NCI-H345 treated with DMSO at 0.1 percent for 48 hours (cell line): ENCODE measurements around the gene CBLN4.

Experiments used
- DNase-seq: peaks from one replicate; lab custom pipeline; 2025; ENCODE audit not compliant: unreplicated experiment; lab: John Stamatoyannopoulos, UW

Gene CBLN4

DNA sequence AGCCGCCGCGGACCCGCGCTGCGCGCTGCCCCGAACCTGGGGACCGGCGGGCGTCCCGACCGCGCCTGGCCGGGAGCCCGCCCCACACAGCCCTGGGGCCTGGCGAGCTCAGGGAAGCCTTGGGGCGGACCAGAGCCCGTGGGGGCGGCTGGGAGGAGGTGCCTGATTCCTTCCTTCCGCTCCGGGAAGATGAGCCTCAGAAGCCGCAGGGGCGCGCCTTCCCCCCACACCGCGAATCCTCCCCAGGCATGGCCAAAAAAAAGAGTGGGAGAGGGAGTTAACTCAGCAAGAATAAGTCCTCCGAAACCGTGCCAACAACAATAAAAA, at the start of gene CBLN4:
Gene CBLN4 (minus strand): TSS at position 131 of the 327 bp plus-strand sequence. CDS start 1,348 bp downstream, outside the sequence.
- DNase-seq = no peak

DNA sequence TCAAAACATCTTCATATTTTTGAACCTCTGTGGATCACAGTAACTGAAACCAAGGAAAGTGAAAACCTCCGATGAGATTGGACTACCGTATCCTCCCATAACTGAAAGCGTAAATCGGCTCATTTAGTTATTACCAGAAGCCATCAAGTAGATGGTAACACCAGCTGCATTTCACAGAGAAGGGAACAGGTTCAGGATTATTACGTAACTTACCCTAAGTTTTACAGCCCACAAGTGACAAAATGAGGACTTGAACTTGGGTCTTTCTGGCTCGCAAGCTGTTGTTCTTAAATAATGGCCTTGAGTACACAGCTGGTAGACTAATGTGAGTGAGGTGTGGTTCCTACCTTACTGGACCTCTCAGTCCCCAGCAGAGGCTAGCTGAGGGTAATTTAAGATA, 37.9 kb upstream of the CBLN4 start:
- DNase-seq = no peak

DNA sequence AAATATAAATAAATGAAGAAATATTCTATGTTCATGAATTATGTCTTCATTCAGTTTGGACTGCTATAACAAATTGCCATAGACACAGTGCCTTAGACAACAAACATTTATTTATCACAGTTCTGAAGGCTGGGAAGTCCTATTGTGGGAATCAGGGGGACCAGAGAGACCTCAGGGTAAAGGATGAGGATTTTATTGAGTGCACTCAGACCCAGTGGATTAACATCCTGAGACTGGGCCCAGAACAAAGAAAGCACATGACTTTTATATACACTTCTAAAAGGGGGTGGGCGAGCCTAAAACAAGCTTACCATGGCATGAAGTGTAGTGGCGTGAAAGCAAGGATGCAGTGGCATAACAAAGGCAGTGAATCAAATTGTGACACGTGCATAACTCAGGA, 26.9 kb upstream of the CBLN4 start:
- no peak for DNase-seq

DNA sequence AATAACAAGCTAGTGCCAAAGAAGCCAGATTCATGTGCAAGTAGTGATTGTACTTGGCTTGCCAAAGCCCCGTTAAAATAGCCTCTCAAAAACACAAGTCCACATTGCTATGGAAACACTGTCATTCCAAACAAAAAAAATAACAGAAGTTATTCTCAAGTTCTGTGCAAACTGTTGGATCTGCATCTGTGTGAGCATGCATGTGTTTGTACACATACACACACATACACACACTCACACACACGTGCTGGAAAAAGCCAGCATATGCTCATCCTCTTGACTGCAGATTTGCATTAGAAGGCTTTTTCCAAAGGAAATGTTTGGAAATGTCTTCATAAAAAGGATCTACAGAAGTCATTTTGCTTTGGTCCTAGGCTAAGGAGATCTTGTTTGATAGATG, 13.4 kb upstream of the CBLN4 start:
- no peak for DNase-seq

DNA sequence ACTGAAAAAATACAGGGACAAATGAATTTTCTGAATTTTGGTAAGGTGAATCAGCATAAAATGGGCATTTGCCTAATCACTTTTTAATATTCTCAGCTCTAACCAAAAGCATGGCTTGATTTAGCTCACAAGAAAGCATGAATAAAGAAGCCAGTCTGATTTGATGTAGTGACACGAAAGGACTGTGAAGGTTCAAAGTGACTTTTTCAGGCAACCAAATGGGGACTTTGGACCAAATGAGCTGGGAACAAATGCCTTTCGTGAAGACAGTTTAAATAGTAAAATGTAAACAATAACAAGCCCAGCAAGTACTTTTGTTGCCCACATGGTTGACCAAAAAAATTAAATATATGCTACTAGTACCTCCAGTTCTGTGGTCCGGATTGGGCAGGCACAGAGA, 12.9 kb upstream of the CBLN4 start:
- DNase-seq = no peak

DNA sequence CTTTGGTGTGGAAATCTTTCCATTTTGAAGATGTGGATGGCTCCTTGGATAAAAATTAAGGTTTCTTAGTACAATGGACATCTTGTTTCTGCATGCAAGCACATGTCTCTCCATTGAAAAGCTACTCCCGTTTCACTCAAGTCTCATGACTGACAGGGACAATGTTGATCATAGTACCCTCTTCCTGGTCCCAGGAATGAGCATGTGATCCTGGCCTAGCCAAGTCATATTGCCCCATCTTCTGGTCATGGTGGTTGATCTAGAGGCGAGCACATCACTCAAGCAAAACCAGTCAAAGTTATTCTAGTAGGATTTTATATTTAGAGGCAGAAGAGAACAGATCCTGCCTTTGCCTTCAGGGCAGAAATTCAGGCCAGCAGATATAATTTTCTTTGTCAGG, 12.2 kb upstream of the CBLN4 start:
- DNase-seq = no peak

DNA sequence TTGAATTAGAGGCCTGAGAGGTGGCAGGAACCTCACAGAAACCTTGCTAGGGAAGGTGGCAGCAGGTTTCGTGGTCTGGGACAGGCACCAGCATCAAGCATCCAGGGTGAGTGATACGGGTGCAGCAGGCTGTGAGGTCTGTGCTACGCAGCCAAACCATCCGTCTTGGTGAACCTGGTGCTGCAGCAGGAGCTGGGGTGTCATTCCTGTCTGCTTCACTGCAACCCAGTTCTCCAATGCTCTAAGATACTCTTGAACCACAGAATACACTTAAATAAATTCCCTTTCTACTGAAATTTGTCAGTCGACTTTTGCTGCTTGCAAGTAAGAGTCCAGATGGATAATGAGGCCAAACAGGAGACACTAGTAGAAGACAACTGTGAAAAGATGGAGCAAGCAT, 9.7 kb upstream of the CBLN4 start:
- no peak for DNase-seq

DNA sequence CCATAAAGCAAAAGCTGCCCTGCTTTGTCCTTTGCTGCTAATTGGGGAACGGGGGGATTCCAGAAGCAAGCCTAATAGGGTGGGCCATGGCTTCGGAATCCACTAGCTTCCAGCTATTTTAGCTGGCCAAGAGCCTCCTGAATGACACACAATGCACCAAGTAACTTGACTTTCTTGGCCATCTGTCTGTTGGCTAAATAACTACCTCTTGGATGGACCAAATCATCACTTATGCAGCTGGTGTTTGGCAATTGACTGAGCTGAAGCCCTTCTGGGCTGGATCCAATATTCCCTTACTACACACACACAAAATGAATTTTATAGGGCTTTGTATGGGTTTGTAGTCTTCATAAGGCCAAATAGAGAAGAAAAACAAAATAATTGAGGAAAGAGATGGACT, 8.8 kb upstream of the CBLN4 start:
- no peak for DNase-seq

DNA sequence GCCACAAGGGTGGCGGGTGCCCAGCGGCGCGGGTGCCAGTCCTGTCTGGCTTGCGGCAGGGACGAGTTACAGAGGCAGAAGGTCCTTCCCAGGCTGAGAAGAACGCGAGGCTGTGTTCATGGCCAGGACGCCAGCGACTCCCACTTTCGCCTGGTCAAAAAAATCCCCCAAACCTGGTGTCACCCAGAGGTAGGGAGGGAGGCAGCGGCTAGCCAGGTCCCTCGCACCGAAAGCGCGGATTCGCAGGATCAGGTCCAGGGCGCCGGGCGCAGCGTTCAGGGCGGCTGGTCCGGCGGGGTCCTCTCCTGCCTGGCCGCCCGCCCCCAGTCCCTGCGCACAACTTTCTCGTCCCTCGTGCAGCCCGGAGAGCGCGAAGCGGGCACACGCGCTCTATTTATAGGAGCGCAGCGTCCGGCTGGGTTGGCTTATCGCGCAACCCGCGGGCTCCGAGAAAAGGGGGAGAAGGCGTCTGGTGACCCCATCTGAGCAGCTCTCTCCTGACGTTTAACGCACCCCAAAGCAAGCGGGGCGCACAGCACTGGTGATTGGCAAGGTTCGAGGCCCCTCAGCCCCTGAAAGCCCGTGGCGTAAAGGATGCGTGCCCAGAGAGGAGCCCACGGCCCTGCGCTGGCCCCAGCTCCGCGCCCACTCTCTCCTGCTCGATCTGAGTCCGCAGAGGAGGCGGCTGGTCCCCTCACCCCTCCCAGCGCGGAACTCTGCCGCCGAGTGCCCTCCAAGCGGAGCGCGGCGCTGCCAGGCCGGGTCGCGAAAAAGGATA, 519 bp downstream of the CBLN4 start:
- no peak for DNase-seq

DNA sequence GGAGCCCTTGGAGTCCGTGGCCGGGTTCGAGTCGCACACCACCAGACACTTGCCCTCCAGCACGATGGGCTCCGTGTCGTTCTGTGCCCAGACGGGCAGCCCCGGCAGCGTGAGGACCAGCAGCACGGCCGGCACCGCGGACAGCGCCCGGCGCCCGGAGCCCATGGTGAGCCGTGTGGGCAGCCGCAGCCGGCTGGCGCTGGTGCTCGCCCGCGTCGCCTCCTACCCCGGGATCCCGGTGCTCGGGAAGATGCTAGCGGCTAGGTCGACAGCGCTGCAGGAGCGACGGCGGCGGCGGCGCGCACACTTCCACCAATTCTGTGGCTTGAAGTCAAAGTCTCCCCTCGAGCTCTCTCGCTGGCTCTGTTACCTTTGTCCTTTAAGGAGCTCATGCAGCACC, 1.3 kb downstream of the CBLN4 start:
- no peak for DNase-seq

DNA sequence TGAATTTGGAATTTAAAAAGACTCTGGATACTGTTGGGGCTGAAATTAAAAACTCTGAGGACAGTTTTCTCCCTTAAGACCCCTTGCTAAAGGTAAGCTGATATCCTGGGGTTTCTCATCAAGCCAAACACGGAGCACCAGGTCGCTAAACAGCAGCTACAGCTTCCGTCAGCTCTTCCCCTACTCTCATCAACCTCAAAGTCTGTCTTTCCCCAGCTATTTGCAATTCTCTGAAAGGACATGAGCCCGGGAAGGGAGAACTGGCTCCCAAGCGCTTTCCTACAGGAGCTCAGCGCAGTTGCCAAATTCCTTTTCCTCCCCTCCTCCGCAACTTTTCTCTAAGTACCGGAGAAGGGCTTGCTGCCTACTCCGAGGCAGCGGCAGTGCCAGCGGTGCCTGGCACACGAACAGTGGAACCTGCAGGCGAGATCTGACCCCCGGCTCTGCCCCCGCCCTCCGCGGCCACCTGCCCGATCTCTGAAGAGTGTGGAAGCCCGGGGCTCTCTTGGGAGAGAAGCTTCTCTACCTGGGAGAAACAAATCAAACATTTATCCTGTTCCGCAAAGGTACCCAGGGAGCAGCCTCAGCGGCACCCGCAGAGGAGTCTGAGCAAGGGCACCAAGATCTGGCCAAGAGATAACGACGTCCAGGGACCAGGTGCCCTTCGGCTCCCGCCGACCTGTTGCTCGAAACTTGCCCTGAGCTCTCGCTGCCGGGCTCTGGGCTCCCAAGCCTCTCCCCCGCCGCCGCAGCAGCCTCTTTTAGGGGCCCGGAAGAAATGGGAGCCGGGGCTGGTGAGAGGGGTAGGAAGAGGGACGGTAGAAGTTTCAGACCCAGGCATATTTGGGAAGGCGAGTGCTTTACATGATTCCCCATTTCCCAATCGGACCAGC, 2.2 kb downstream of the CBLN4 start:
- DNase-seq = no peak

DNA sequence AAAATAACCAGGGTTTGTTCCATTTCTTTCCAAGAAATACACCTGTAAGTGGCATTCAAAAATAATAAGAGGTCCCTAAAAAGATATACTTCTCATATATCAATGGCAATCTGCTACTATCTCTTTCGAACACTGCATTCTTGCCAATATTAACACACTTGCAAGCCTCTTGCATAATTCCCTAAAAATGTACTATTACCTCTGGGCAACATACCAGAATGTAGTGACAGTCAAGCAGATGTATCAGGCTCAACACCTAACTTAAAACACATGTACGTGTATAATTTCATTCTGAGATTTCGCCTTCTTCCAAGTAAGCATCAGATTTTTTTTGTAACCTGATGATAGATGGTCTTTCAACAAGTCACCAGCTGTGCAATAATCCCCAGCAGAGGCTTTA, 3.4 kb downstream of the CBLN4 start:
- DNase-seq = no peak

DNA sequence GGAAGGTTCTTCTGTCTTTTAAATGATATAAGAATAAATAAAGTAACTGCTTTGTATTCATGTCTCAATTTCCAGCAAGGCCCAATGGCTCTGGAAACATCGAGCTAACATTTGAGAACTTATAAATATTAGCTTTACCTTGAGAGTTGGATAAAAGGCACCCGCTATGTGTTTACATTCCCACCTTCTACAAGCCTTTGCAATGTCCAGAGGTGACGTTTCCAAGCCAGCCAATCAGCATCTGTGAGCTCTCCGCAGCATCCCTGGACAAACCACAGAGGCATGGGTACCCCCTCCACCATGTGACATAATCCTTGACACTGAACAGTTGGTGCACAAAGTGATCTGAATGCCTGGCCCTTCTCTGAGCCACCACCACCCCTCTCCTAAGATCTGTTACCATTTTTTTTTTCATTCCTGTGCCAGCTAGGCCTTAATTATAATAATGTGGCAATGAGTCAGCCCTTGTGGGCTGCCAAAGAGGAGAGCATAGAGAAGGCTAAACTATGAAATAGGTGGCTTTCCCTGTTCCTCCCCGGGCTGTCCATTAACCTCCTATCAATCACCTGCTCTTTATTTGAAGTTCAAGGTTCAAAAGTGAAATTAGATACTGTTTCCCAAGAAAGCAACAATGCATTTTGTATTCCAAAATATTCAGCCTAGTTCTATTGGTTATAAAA, 4.1 kb downstream of the CBLN4 start:
- DNase-seq = no peak

DNA sequence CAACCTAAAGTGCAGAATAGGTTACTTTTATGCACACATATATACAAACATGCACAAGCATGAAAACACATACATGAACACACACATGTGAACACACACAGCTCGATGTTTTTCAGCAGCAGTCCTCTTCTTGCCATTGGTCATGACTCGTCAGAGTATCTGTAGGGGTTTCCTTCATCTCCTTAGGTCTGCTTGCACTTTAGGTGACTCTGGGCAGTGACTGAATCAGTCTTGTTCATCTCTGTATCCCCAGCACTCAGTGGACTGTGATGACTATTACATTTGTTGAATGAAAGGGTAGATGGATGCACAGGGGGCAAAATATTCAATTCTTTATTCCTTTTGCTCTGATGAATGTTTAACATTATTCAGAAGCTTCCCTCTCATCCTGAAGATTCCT, 26.8 kb downstream of the CBLN4 start:
- DNase-seq = no peak

DNA sequence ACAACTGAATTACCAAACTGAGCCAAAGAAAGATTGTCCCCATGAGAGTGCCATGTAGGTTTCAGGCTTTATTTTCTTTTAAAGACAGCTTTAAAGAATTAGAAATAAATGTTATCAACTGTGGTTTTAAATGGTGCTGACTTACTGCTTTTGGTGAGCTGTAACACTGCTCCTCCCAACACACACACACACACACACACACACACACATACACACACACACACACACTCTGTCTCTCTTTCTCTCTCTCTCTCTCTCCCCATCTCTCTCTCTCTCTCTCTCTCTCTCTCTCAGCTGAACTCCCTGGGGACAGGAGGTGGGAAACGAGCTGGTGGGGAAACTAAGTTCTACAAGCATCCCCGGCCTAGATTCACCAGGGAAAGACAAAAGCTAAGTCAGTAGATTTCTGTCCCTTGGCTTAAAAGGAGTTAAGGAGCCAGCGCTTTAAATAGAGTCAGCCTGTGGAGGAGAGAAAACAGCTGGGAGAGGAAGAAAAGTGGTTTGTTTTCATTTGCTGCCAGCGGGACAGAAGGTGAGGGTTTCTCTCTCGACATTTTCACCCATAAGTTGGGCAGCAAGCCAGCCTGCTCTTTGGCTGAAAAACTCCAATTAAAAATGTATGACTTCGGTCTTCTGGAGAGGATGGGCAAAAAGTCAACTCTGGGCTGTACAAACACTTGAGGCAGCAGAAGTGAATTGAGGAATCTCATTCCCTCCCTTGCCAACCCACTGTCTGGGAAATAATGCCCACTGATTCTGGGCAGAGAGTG, 27.4 kb downstream of the CBLN4 start:
- DNase-seq = no peak

DNA sequence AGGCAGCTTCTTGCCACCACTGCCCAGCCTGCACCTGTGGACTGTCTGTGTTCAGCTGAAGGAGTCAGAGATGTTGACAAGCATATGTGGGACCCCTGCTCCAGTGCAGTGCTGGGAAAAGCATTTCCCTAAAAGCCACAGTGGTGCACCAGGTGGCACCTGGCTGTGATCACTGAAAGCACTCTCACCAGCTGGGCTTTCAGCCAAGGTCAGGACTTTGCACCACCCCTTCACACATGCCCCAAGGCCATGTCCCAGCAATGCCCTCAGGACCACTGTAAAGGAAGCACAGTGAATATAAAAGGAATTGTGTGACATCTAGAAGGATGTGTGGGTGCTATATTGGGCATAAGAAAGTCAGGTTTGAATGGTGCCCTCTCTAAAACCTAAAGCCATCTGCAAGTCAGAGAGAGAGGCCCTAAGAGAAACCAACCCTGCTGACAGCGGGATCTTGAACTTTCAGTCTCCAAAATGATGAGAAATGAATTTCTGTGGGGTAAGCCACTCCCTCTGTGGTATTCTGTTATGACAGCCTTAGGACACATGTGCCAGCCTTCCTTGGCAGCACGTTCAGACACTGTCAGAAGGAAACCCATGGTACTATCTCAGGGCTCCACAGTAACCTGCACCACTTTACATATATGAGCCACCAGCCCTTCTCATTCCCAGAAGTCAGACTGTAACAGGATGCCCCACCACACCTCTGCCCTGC, 30.7 kb downstream of the CBLN4 start:
- DNase-seq = no peak

DNA sequence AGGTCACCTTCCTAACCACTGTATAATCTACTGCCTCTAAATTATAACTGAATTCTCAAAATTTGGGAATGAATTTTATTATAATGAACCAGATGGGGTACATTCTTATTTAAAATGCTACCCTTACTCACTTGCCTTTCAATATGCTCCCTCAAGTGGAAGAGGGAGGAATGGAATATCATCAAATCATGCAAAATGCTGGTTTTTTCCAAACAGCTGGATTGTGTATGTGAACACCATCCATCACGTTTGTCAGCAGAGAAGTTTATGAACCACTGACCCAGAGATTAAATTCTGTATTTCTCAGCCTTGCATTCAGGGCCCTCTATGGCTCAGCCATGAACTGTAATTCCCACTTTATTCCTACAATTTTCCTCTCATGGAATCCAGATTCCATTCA, 40.5 kb downstream of the CBLN4 start:
- DNase-seq = no peak

DNA sequence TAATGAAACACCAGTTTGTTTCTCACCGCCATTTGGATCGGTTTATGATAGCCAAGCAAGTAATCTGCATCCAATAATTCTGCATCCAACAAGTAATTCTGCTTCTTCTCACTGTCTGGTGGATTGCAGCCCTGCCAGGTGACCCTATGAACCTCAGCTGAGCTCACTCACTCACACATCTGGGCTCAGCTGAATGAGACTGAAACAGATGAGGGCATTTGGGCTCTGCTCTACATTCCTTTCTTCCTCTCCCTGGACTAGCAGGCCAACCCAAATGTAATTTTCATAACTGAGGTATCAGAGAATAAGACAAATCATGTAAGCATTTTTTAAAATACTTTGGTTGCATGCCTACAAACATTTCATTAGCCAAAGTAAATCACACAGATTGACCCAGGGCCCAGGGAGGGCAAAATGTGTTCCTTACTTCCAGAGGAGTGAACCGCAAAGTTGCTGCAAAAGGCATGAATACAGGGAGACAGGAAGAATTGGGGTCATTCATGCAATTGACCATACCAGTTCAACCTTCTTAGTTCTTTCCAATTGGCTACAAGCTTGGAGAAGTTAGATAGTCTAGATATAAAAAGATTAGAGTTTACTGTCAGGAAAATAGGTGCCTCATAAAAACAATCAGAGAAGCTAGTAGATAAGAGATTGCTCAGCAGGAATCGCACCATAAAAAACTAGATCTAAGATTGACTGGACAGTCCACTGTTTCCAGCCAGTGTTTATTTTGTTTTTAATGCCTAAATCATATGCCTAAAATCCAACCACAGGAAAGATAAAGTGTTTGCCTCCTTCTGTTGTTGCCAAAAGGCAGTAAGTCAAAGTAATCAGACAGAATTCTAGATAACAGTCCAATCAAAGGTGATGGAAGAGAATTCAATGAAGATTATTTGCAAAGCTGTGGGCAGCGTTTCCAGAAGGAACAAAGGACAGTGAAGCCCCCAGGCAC, 43.7 kb downstream of the CBLN4 start:
- no peak for DNase-seq

DNA sequence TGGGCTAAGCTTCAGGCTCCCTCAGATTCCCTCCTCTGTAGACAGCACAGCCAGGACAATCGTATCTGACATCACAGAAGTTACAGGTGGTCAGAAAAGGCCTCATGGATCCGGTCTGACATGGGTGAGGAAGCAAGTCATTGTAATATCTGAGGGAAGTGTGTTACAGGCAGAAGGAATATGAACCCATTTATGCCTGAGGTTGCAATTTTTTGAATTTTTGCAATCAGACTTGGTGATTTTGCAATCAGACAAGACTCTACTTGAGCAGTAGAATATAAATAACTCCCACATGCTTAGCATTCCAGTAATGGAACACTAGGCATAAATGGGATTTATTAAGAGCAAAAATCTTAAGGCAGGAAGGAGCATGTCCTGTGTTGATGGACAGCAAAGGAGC, 52.1 kb downstream of the CBLN4 start:
- DNase-seq = no peak
